Gastrocnemius medialis (tissue), 4 donors: ENCODE data around the gene RBM19.

Experiments
- CTCF ChIP-seq, 5 experiments: fragments of 450-650 bp in 3 of 5; fragments of 200-600 bp in 2 of 5; sonication (generic) in 2 of 5; IDR thresholded peaks in 4 of 5; conservative IDR thresholded peaks in 1 of 5; 1 replicate in 4 of 5; 2 replicates in 1 of 5; pipeline ENCODE4 v1.5.1; 2016 to 2019; ENCODE audit warnings: antibody characterized with exemption in 5 of 5, mild to moderate bottlenecking in 3 of 5, moderate library complexity in 3 of 5
- POLR2A ChIP-seq, 2 donors: fragments of 450-650 bp; IDR thresholded peaks; one replicate each; pipeline ENCODE4 v1.6.1; 2017; ENCODE audit warnings: antibody characterized with exemption in 2 of 2, mild to moderate bottlenecking in 2 of 2, moderate library complexity in 2 of 2

- TF ChIP-seq POLR2A (IDR thresholded peaks at IDR 0.05) (no peak), CTCF (IDR thresholded peaks at IDR 0.05 in 4 of 5, conservative IDR thresholded peaks at IDR 0.05 in 1 of 5) (no peak)
These were observed 182.3 kb downstream of the RBM19 start for GRCh38 chr12:113783811-113784210.
